ENCODE data around the gene PHACTR4.

DNA sequence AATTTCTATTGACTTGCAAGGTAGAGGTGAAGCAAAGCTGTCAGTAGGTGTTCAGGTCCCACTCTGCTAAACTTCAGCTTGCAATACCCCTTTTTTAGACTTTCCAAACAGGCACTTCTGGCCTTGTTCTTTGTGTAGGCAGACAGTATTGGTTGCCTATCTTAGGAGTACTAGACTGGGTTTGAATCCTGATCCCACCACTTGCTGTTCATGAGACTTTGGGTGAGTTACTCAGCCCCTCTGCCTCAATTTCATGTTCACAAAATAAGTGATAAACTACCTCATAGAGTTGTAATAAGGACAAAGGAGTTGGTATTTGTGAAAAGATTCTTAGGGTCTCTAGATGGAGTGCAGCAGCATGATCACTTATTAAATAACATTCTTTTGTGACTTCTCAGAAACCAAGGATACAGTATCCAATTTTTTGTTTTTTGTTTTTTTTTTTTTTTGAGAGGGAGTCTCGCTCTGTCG is 141.5 kb downstream of the PHACTR4 start:
- TF ChIP-seq POLR2A (IDR thresholded peaks at IDR 0.05), result no peak
- TF ChIP-seq, protein P1, sequence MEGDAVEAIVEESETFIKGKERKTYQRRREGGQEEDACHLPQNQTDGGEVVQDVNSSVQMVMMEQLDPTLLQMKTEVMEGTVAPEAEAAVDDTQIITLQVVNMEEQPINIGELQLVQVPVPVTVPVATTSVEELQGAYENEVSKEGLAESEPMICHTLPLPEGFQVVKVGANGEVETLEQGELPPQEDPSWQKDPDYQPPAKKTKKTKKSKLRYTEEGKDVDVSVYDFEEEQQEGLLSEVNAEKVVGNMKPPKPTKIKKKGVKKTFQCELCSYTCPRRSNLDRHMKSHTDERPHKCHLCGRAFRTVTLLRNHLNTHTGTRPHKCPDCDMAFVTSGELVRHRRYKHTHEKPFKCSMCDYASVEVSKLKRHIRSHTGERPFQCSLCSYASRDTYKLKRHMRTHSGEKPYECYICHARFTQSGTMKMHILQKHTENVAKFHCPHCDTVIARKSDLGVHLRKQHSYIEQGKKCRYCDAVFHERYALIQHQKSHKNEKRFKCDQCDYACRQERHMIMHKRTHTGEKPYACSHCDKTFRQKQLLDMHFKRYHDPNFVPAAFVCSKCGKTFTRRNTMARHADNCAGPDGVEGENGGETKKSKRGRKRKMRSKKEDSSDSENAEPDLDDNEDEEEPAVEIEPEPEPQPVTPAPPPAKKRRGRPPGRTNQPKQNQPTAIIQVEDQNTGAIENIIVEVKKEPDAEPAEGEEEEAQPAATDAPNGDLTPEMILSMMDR (IDR thresholded peaks at IDR 0.05), result no peak
